Measurements from ENCODE around the gene MCIDAS.

- TF ChIP-seq POLR2A (IDR thresholded peaks at IDR 0.05; ENCODE audit: low read length) (no peak), GATA1 (IDR thresholded peaks at IDR 0.05; ENCODE audit: low read depth, low read length) (no peak)
Observed at GRCh38 chr5:55225346-55225745, 1.8 kb downstream of the MCIDAS start.
